Left hindlimb (tissue), 1 donor: ENCODE data around the gene RBM39.
"Not testable (repeated sequence)": the region's sequence is repeated elsewhere in the genome, so short reads cannot be mapped to it uniquely, and the experiment has no call there.

Experiments
- DNase-seq: peaks from one replicate; pipeline ENCODE4 v3.0.0-alpha.2; 2018

RBM39 gene

DNA sequence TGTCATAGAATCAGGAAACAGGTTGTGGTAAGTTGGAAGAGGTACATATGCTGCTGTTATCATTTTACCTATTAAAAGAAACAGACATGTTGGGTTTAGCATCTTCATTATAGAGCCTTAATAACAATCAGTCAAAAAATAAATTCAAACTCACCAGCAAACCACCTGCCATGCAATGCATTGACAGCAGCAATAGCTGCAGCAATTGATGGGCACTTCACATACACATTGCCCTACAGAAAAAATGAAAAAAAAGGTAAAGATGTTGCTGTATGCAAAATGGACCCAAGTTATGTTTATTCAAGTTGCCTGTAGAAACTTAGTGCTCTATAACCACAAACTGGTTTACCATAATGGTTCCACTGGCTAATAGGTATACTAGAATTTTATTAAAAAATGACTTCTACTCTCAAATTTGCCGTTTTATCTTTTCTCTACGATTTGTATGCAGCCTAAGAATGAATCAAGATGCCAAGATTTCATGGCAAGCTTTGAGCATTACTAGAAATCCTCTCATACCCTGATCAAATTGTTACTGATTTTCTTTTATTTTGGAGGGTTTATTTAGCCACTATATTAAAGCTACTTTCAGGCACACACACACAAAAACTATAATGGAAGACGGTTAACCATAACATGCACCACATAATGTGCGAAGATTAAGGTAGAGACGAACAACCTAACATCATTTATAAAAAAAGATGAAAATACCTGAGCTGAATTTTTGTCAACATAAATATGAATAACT is 37.4 kb downstream of the RBM39 start:
- DNase-seq, result no peak

GRCh38 chr20:35702824-35703695 is 39.0 kb downstream of the RBM39 start:
- DNase-seq, result no peak

DNA sequence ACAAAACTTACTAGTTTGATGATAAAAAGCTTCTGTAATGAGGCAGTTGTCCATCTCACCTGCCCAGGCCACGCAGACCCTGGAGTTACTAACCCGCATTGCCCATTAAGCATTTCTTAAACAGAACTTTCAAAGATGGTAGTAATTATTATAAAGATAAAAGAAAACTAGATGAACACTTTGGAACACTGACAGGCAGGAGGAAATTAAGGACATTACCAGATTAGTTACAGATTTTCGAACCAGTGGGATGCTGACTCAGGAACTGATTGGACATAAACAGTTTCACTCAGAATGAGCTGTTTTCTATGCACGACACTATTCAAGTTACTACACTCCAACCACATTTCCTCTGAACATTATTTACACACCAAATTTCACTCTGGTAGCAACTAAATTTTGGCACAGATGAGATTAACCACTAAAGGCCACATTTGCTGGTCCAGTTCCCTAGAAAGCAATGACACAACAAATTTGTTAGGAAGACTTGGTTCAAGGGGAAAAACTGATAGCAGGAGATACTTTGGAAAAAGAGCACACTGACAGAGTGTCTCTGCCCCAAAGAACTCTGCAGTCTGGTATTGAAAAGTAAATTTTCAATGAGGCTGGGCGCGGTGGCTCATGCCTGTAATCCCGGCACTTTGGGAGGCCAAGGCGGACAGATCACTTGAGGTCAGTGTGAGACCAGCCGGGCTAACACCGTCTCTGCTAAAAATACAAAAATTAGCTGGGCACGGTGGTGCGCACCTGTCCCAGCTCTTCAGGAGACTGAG is 39.8 kb downstream of the RBM39 start:
- no peak for DNase-seq

GRCh38 chr20:35700625-35701148 is 41.4 kb downstream of the RBM39 start:
- DNase-seq, result no peak

- DNase-seq, result no peak
Observed at GRCh38 chr20:35699957-35700624, 42.0 kb downstream of the RBM39 start.

DNA sequence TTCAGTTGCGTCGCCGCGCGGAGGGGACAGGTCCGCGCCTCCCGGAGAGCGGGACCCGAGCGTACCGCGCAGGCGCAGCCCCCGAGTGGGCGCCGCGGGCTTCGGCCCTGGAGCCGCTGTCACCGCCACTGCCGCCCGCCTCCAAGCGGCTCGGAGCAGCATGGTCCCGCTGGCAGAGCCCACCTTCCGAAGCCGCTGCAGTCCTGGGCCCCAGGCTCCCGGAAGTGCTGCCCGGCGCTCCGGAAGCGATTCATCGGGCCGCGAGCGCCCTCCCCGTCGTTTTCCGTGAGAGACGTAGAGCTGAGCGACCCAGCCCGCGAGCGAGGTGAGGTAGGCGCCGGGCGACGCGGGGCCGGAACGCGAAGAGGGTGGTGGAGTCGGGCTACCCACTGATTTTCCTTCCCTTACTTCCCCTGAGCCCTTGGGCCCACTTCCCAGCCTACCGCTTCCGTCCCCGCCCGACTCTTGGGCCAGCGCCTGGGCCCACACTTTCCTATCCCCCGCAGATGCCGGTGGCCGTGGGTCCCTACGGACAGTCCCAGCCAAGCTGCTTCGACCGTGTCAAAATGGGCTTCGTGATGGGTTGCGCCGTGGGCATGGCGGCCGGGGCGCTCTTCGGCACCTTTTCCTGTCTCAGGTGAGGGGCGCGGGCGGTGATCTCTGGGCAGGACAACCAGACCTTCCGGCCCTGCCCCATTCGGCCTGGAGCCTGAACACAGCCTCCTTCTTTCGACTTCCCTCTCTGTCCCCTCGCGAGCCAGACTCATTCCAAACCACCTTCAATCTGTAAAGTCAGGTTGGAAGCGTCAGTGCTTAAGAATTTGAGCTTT is 42.7 kb downstream of the RBM39 start, which contains the start of the genes NFS1 and ROMO1:
Gene NFS1 (minus strand): TSS at position 226 of the 830 bp plus-strand sequence. CDS start 64 bp downstream, at position 162.
Gene ROMO1 (plus strand): TSS at position 279 of the 830 bp plus-strand sequence. CDS start 228 bp downstream, at position 507.
- DNase-seq, result peak; percentile 91

GRCh38 chr20:35698298-35699126 is 43.5 kb downstream of the RBM39 start:
- peak; percentile 34 for DNase-seq

DNA sequence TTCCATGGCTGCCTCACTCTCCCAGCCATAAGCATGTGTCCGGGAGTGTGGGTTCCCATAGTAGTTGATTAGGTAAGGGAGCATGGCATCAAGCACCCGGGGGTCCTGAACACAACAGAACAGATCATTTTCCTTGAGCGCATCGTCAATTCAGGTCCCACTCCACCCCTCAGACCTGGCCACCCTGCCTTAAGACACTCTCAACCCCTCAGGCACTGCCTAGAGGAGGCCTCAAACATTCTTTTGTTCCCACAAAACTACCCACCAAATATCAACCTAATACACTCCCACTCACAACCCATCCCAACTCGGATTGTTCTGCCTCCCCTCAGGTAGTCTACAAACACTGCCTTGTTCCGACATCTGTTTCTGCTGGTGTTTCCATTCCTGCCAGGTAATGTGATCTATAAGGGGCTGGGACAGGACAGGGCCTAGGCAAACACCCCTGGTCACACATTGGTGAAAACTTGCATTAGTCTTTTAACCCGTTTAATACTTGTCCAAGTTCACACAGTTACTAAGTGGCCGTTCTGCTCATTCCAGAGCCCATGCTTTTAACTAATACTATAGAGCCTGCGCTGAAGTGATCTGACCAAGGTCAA is 44.3 kb downstream of the RBM39 start:
- no peak for DNase-seq

GRCh38 chr20:35695978-35696377 is 46.1 kb downstream of the RBM39 start:
- DNase-seq, result no peak

GRCh38 chr20:35695245-35695749 is 46.8 kb downstream of the RBM39 start:
- DNase-seq, result no peak

DNA sequence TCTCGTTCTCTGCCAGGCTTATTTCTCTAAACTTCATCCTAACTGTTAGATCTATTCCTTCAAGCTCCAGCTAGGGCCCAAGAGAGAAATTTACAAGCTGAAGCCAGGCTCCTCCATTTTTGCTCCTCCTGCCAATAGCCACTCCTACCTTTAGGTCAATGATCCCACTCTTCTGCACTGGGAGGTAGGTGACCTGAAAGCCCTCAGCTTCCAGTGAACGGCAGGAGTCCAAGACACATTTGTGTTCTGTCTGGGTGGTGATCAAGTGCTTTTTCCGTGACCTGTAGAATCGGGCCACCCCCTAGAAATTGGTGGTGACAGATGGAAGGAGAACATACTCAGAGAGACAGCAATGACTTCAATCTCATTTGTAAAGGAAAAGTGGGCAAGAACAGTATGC is 51.8 kb downstream of the RBM39 start:
- no peak for DNase-seq

GRCh38 chr20:35686872-35687271 is 55.2 kb downstream of the RBM39 start:
- not testable (repeated sequence) for DNase-seq

DNA sequence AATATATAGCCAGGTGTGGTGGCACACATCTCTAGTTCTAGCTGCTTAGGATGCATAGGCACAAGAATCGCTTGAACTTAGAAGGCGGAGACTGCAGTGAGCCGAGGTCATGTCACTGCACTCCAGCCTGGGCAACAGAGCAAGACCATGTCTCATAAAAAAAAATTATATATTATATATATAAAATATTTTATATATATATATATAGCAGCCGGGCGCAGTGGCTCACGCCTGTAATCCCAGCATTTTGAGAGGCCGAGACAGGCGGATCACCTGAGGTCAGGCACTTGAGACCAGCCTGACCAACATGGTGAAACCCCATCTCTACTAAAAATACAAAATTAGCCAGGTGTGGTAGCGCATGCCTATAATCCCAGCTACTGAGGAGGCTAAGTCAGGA is 56.7 kb downstream of the RBM39 start:
- DNase-seq, result not testable (repeated sequence)

- DNase-seq, result no peak
Observed at GRCh38 chr20:35681960-35682359, 60.1 kb downstream of the RBM39 start.

DNA sequence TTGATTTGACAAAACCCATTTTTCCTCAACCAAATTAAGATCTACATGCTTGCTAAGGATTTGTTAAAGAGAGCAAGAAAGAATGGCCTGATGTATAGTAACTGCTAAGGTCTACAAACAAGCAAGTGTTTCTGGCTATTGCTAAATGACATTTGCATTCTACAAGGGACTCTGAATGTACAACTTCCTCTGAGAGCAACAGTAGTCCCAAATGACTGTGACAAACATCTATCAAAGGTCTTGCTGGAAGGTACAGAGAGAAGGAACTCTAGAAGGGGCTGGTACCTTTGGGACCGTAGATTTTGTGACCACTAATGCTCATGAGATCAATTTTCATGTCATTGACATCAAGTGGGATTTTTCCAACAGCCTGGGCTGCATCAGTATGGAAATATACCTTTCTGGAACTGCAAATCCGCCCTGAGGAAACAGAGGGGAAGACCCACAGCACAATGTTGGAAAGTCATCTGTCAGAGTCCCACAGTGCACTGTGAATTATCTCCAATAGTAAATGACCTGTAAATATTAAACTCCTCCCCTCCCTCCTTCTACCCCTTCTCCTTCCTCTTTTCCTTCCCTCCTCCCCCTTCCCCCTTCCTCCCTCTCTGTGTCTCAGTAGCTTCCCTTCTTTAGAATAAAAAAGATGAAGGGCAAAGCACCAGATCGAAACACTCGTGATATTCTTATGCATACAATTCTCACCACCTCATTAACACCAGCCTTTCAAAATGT is 61.4 kb downstream of the RBM39 start:
- DNase-seq, result no peak

DNA sequence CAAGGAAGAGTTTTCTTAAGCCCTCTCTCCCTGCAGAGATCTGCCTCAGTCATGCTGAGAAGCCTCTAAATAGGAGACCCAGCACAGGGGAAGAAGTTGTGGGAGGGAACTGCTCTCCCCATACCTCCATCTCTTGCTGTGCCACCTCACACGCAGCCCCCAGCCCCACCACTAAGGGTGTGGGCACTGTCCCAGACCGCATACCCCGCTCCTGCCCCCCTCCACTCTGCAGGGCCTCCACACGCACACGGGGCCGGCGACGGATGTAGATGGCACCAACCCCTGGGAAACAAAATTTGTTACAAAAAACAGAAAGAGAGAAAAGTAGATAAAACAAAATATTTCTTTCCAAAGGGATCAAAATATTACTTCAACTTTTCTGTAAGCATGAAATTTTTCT is 67.1 kb downstream of the RBM39 start:
- DNase-seq, result no peak

DNA sequence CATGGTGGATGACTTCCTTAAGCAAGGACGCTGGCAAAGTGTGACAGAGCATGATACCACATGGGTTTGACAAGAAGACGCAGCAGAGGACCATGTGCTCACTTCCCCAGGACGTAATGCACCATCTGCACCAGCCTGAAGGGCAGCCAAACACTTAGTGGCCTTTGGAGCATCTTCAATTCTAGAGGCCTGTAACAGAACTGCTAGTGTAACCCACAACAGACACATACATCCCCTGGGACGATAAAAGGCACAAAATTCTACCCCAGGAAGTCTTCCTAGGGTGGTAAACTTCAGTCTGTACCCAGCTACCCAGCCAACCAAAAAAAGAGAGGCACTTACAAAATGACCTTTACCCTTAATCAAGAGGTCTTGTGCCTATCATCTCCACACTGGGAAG is 68.2 kb downstream of the RBM39 start:
- no peak for DNase-seq

DNA sequence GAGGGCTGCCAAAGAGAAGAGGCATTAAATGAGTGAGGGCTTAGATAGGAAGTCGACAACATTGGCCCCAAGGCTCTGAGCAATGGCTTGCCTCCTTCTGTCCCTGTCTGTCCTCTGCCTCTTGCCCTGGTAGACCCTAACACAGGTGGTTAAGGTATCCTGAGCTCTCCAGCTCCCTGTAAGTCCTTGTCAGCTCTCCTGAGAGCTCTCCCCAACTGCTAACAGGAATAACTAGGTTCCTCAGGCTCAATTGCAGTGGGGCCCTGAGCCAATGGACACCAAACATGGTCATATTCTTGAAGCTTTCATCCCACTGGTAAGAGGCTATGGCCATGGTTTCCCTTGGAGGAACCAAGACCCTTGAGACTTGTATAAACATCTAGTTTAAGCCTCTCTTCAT is 72.4 kb downstream of the RBM39 start:
- DNase-seq, result no peak

DNA sequence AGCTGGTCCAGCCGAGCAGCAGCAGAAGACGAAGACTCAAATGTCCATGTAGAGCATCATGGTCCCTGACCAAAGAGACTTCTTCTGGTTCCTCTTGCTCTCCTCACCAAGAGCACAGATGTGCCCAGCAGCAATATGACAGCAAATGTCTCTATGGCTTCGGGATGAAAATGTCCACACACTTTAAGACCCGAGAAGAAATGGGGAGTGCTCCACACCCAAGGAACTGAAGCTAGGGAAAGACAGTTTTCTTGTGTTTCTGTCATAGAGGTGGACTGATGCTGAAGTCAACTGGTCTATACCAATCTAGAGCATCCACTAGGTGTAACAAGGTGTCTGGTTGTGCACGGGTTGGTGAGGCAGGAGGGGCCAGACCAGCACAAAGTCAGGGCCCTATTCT is 72.8 kb downstream of the RBM39 start:
- no peak for DNase-seq
